Mesendoderm (in vitro differentiated cells): ENCODE results near the gene SLC38A8.

Experiments used
- DNase-seq: peaks from one replicate; pipeline ENCODE4 v3.0.0; 2013
- H2AK5ac ChIP-seq: 2 replicates; pipeline ENCODE4 v1.6.1; 2013; ENCODE audit warnings: low read length, inconsistent platforms
- H2BK120ac ChIP-seq: 2 replicates; pipeline ENCODE4 v1.6.1; 2013; ENCODE audit warnings: low read depth, mild to moderate bottlenecking, low read length, moderate library complexity, mixed read lengths
- H2BK15ac ChIP-seq: replicated peaks from 2 replicates; pipeline ENCODE4 v1.6.1; 2013; ENCODE audit warnings: low read depth, mild to moderate bottlenecking, moderate library complexity
- H2BK5ac ChIP-seq: 2 replicates; pipeline ENCODE4 v1.6.1; 2013; ENCODE audit warnings: low read length, inconsistent platforms
- H3K18ac ChIP-seq: 2 replicates; pipeline ENCODE4 v1.6.1; 2013; ENCODE audit warnings: mild to moderate bottlenecking, low read length, mixed read lengths
- H3K23ac ChIP-seq: one replicate; pipeline ENCODE4 v1.6.1; 2013; ENCODE audit warnings: low read length
- H3K27ac ChIP-seq: 2 replicates; pipeline ENCODE4 v1.5.1; 2013; ENCODE audit warnings: low read depth, mild to moderate bottlenecking, inconsistent platforms, low read length, moderate library complexity
- H3K27me3 ChIP-seq: 2 replicates; pipeline ENCODE4 v1.6.1; 2013; ENCODE audit warnings: low read length, control low read depth, mild to moderate bottlenecking, inconsistent platforms; ENCODE audit not compliant: insufficient read depth, poor library complexity
- H3K36me3 ChIP-seq: 2 replicates; pipeline ENCODE4 v1.6.1; 2013; ENCODE audit warnings: low read length, inconsistent platforms; ENCODE audit not compliant: control insufficient read depth, insufficient read depth
- H3K4ac ChIP-seq: one replicate; pipeline ENCODE4 v1.6.1; 2013; ENCODE audit warnings: low read depth, mild to moderate bottlenecking, low read length, moderate library complexity
- H3K4me1 ChIP-seq: 2 replicates; pipeline ENCODE4 v1.6.1; 2013; ENCODE audit warnings: low read depth, low read length, inconsistent platforms; ENCODE audit not compliant: control insufficient read depth
- H3K4me2 ChIP-seq: 2 replicates; pipeline ENCODE4 v1.6.1; 2013; ENCODE audit warnings: low read length
- H3K4me3 ChIP-seq: 2 replicates; pipeline ENCODE4 v1.5.1; 2013; ENCODE audit warnings: mild to moderate bottlenecking, low read length
- H3K56ac ChIP-seq: one replicate; pipeline ENCODE4 v1.6.1; 2013; ENCODE audit warnings: low read length
- H3K79me1 ChIP-seq: 2 replicates; pipeline ENCODE4 v1.6.1; 2013; ENCODE audit warnings: low read length, inconsistent platforms
- H3K79me2 ChIP-seq: 2 replicates; pipeline ENCODE4 v1.6.1; 2013; ENCODE audit warnings: mild to moderate bottlenecking, low read length; ENCODE audit not compliant: control insufficient read depth, insufficient read depth
- H3K9ac ChIP-seq: 2 replicates; pipeline ENCODE4 v1.6.1; 2013; ENCODE audit warnings: low read length, inconsistent platforms
- H4K5ac ChIP-seq: one replicate; pipeline ENCODE4 v1.6.1; 2013; ENCODE audit warnings: low read length
- H4K8ac ChIP-seq: one replicate; pipeline ENCODE4 v1.6.1; 2013; ENCODE audit warnings: low read depth, mild to moderate bottlenecking, control low read depth, low read length, moderate library complexity
- WGBS: extraction: QIAGEN DNeasy Blood & Tissue Kit; methylation state at CpG from one replicate; pipeline ENCODE4 v1.1.7; 2013; ENCODE audit warnings: low lambda C conversion rate, missing lambda C conversion rate; ENCODE audit not compliant: insufficient coverage; ENCODE audit errors: extremely low coverage; 5-methylcytosine and 5-hydroxymethylcytosine counted together

SLC38A8 gene

DNA sequence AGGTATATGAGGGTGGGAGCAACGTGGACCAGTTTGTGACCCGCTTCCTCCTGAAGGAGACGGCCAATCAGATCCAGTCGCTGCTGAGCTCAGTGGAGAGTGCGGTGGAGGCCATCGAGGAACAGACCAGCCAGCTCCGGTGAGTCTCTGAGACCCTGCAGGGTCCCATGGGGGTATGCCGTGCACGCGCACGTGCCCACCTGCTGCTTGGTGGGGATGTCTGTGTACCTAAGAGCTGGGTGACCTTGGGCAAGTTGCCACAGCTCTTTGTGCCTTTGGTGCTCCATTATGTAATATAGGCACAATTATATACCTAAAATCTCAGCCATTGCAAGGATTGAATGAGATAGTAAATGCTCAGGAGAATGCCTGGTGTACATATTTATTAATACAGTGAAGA lies 52.1 kb downstream of the SLC38A8 start:
- Histone ChIP-seq H3K79me2 (no peaks in the 10 kb centered on the region), H3K18ac (no peak overlapping the region), H3K23ac (no peak overlapping the region), H3K4me3 (no peak overlapping the region), H3K4me2 (no peak overlapping the region), H3K9ac (no peak overlapping the region), H2BK15ac (no peak overlapping the region), H3K27me3 (no peaks in the 10 kb centered on the region), H3K27ac (no peak overlapping the region), H4K8ac (no peak overlapping the region), H3K4ac (no peak overlapping the region), H2BK120ac (no peak overlapping the region), H3K4me1 (no peaks in the 10 kb centered on the region), H3K79me1 (no peaks in the 10 kb centered on the region), H2BK5ac (no peak overlapping the region), H4K5ac (no peak overlapping the region), H3K56ac (no peak overlapping the region), H3K36me3 (no peaks in the 10 kb centered on the region), H2AK5ac (no peak overlapping the region)
- no CpG with 5 or more reads among the region's 11 CpGs for WGBS
- no peak for DNase-seq

DNA sequence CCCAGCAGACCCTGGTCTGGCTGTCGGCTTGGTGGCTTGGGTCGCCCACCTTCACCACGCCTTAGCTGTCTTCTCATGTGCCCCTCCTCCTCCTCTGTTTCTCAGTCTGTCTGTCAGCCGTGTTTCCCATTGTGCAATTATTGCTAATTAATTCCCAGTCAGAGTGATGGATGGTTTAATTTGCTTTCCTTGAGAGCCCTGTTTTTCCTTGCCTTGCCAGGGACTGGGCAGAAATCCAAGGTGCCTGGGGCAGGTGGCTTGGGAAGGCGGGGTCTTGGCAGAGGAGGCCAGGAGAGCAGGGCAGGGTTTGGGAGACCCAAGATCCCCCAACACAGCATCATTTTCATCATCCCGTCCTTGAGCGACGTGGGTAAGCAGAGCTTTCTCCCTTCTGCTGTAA lies 53.3 kb downstream of the SLC38A8 start:
- no peak overlapping the region for H3K4me2 ChIP-seq
- WGBS, result no CpG with 5 or more reads among the region's 8 CpGs
- no peak overlapping the region for H3K23ac ChIP-seq
- H3K27me3 ChIP-seq, result no peaks in the 10 kb centered on the region
- no peak overlapping the region for H2BK15ac ChIP-seq
- H4K8ac ChIP-seq, result no peak overlapping the region
- H3K4me3 ChIP-seq, result no peak overlapping the region
- no peak overlapping the region for H3K4ac ChIP-seq
- H3K18ac ChIP-seq, result no peak overlapping the region
- H3K56ac ChIP-seq, result no peak overlapping the region
- H2BK120ac ChIP-seq, result no peak overlapping the region
- no peak overlapping the region for H2BK5ac ChIP-seq
- DNase-seq, result no peak
- H3K9ac ChIP-seq, result no peak overlapping the region
- no peak overlapping the region for H4K5ac ChIP-seq
- H3K4me1 ChIP-seq, result no peaks in the 10 kb centered on the region
- no peaks in the 10 kb centered on the region for H3K36me3 ChIP-seq
- H3K79me2 ChIP-seq, result no peaks in the 10 kb centered on the region
- no peak overlapping the region for H3K27ac ChIP-seq
- H3K79me1 ChIP-seq, result no peaks in the 10 kb centered on the region
- no peak overlapping the region for H2AK5ac ChIP-seq

DNA sequence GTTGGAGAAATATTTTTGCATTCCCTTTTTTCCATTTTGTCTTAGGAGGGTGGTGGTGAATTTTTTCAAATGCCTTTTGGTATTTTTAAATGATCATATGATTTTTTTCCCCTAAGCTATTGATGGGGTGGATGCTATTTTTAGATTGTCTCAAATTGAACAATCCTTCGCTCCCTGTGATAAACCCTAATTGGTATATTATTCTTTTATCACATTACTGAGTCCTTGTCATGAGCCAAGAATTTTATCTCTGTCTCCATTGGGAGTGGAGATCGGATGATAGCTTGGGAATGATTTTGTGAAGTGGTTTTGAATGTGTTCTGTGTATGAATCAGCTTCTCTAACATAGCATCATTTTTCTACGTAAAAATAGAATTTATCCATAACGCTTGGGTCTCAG lies 59.1 kb downstream of the SLC38A8 start:
- no CpG with 5 or more reads among the region's 4 CpGs for WGBS
- no peaks in the 10 kb centered on the region for H3K27me3 ChIP-seq
- no peak for DNase-seq
- H3K79me1 ChIP-seq, result no peaks in the 10 kb centered on the region
- H3K56ac ChIP-seq, result no peak overlapping the region
- no peak overlapping the region for H3K4ac ChIP-seq
- H3K18ac ChIP-seq, result no peak overlapping the region
- no peak overlapping the region for H3K27ac ChIP-seq
- no peak overlapping the region for H4K8ac ChIP-seq
- no peak overlapping the region for H2AK5ac ChIP-seq
- H3K4me1 ChIP-seq, result no peaks in the 10 kb centered on the region
- H2BK5ac ChIP-seq, result no peak overlapping the region
- no peak overlapping the region for H4K5ac ChIP-seq
- H3K23ac ChIP-seq, result no peak overlapping the region
- H3K4me3 ChIP-seq, result no peak overlapping the region
- H3K79me2 ChIP-seq, result no peaks in the 10 kb centered on the region
- no peaks in the 10 kb centered on the region for H3K36me3 ChIP-seq
- no peak overlapping the region for H3K9ac ChIP-seq
- H3K4me2 ChIP-seq, result no peak overlapping the region
- H2BK15ac ChIP-seq, result no peak overlapping the region
- no peak overlapping the region for H2BK120ac ChIP-seq

DNA sequence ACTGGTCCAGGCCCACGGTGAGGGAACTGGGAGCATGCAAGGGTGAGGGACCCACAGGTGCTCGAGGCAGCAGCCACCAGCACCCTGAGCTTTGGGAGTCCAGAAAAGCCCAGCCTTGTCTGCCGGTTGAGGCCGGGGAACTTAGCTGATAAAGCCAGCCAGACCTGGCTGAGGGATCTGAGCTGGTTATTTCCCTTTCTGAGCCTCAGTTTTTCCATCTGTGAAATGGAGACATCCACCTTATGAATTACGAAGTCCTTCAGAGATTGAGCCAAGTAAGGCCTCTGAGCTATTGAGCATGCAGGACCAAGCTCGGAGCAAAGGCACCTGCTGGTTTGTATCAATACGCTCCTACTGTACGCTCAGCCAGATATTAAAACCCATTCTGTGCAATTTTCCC lies 60.8 kb downstream of the SLC38A8 start:
- Histone ChIP-seq H3K27me3 (no peaks in the 10 kb centered on the region), H2BK5ac (no peak overlapping the region), H4K5ac (no peak overlapping the region), H3K4me2 (no peak overlapping the region), H4K8ac (no peak overlapping the region), H3K4ac (no peak overlapping the region), H2BK120ac (no peak overlapping the region), H3K36me3 (no peaks in the 10 kb centered on the region), H2BK15ac (no peak overlapping the region), H3K23ac (no peak overlapping the region), H3K4me1 (no peaks in the 10 kb centered on the region), H3K4me3 (no peak overlapping the region), H3K27ac (no peak overlapping the region), H3K18ac (no peak overlapping the region), H3K79me1 (no peaks in the 10 kb centered on the region), H2AK5ac (no peak overlapping the region), H3K9ac (no peak overlapping the region), H3K56ac (no peak overlapping the region), H3K79me2 (no peaks in the 10 kb centered on the region)
- WGBS, result no CpG with 5 or more reads among the region's 8 CpGs
- no peak for DNase-seq

- Histone ChIP-seq H3K79me1 (no peaks in the 10 kb centered on the region), H3K4me1 (no peaks in the 10 kb centered on the region), H3K56ac (no peak overlapping the region), H4K8ac (no peak overlapping the region), H3K18ac (no peak overlapping the region), H3K27ac (no peak overlapping the region), H3K4ac (no peak overlapping the region), H4K5ac (no peak overlapping the region), H2BK5ac (no peak overlapping the region), H3K36me3 (no peaks in the 10 kb centered on the region), H3K27me3 (no peaks in the 10 kb centered on the region), H3K4me3 (no peak overlapping the region), H2BK120ac (no peak overlapping the region), H3K23ac (no peak overlapping the region), H2BK15ac (no peak overlapping the region), H3K79me2 (no peaks in the 10 kb centered on the region), H2AK5ac (no peak overlapping the region), H3K9ac (no peak overlapping the region), H3K4me2 (no peak overlapping the region)
- no CpG with 5 or more reads among the region's 2 CpGs for WGBS
- DNase-seq, result no peak
Measured at GRCh38 chr16:83980794-83981193, 61.8 kb downstream of the SLC38A8 start.

GRCh38 chr16:83979441-83979840 lies 63.2 kb downstream of the SLC38A8 start:
- H2BK120ac ChIP-seq, result no peak overlapping the region
- H3K79me2 ChIP-seq, result no peaks in the 10 kb centered on the region
- H2BK15ac ChIP-seq, result no peak overlapping the region
- no peak overlapping the region for H3K9ac ChIP-seq
- no peak overlapping the region for H3K4ac ChIP-seq
- H3K23ac ChIP-seq, result no peak overlapping the region
- no peaks in the 10 kb centered on the region for H3K79me1 ChIP-seq
- H4K5ac ChIP-seq, result no peak overlapping the region
- H3K4me2 ChIP-seq, result no peak overlapping the region
- no peak overlapping the region for H3K56ac ChIP-seq
- H3K27me3 ChIP-seq, result no peaks in the 10 kb centered on the region
- no peak overlapping the region for H3K4me3 ChIP-seq
- no peaks in the 10 kb centered on the region for H3K4me1 ChIP-seq
- H4K8ac ChIP-seq, result no peak overlapping the region
- no peaks in the 10 kb centered on the region for H3K36me3 ChIP-seq
- no peak overlapping the region for H3K18ac ChIP-seq
- no peak overlapping the region for H3K27ac ChIP-seq
- H2AK5ac ChIP-seq, result no peak overlapping the region
- DNase-seq, result no peak
- H2BK5ac ChIP-seq, result no peak overlapping the region
- WGBS, result no CpG with 5 or more reads among the region's 7 CpGs
